ENCODE results near the gene GUCY2F.

DNA sequence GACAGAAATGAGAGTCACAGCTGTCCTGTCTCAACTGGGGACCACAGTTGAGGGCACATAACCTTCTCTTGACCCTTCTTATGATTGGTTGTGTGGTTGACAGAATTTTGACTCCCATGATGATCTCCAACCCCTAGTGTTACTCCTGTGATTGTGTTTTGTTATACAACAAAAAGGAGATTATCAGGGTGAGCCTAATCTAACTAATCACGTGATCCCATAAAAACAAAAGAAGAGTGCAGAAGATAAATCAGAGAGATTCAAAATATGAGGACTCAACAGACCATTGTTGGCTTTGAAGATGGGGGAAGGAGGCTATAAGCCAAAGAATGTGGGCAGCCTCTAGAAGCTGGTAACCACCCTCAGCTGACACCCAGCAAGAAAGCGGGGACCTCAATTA lies 72.7 kb downstream of the GUCY2F start:
- no peak for TF ChIP-seq HMGXB4 (CRISPR knock-in tag; IDR thresholded peaks at IDR 0.05)
- TF ChIP-seq, protein P1, sequence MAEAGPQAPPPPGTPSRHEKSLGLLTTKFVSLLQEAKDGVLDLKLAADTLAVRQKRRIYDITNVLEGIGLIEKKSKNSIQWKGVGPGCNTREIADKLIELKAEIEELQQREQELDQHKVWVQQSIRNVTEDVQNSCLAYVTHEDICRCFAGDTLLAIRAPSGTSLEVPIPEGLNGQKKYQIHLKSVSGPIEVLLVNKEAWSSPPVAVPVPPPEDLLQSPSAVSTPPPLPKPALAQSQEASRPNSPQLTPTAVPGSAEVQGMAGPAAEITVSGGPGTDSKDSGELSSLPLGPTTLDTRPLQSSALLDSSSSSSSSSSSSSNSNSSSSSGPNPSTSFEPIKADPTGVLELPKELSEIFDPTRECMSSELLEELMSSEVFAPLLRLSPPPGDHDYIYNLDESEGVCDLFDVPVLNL (CRISPR knock-in tag; IDR thresholded peaks at IDR 0.05; ENCODE audit: borderline replicate concordance, low read depth): no peak
